GM12878 (cell line): ENCODE measurements around the gene GPC6. TPM values are rescaled to one million over a fixed set of nuclear protein-coding genes. Genes with fewer than 3 reads are reported as not detected.

Experiments
- ATF3 ChIP-seq: IDR thresholded peaks from 2 replicates; pipeline ENCODE4 v1.6.1; 2011; ENCODE audit warnings: low read depth, mild to moderate bottlenecking, low read length, moderate library complexity, borderline replicate concordance; ENCODE audit errors: extremely low read depth
- BRCA1 ChIP-seq: IDR thresholded peaks from 2 replicates; pipeline ENCODE4 v1.6.1; 2011; ENCODE audit warnings: low read depth, low read length, improper control_type of control experiment
- ZNF592 ChIP-seq: fragments of 450-650 bp; IDR thresholded peaks from 2 replicates; pipeline ENCODE4 v1.6.1; 2017; ENCODE audit warnings: mild to moderate bottlenecking, moderate library complexity
- polyA plus RNA-seq, 11 experiments: library from polyadenylated mRNA; depleted of rRNA in 4 of 11; unstranded in 6 of 11; stranded (reverse) in 5 of 11; fragments of >200 nt; fragmentation: Nextera tagmentation in 4 of 11; fragmentation: Illumina TruSeq in 1 of 11; extraction: Ambion mirVana in 4 of 11; extraction: Trizol in 1 of 11; gene quantifications; 1 replicate in 1 of 11; 2 replicates in 10 of 11; pipeline versions ENCODE4 v1.2.1 to v1.2.3, GENCODE V29; 2011 to 2016; ENCODE audit warnings: inconsistent platforms in 2 of 11, missing spikeins in 2 of 11, low read depth in 1 of 11
- total RNA-seq, 4 experiments: library from RNA; depleted of rRNA in 3 of 4; stranded (reverse); fragments of >200 nt in 3 of 4; fragmentation: Illumina TruSeq in 1 of 4; extraction: Trizol in 1 of 4; gene quantifications; 2 replicates each; pipeline versions ENCODE4 v1.2.1 to v1.2.3, GENCODE V29; 2013 to 2021
- TF ChIP-seq, protein P1 (sequence below): IDR thresholded peaks from 2 replicates; pipeline ENCODE4 v1.6.1; 2012; ENCODE audit warnings: improper control_type of control experiment, low read depth, low read length; ENCODE audit not compliant: insufficient replicate concordance

The GPC6 gene
- total and polyA plus RNA-seq, 10 of the 15 experiments (the other 5 are each of a cell fraction or from before 2014, with no cell fraction given), result 0.03 to 0.04 (median 0.03) TPM; not detected in 7

- TF ChIP-seq ZNF592 (no peak), ATF3 (no peak), BRCA1 (no peak)
- TF ChIP-seq, protein P1, sequence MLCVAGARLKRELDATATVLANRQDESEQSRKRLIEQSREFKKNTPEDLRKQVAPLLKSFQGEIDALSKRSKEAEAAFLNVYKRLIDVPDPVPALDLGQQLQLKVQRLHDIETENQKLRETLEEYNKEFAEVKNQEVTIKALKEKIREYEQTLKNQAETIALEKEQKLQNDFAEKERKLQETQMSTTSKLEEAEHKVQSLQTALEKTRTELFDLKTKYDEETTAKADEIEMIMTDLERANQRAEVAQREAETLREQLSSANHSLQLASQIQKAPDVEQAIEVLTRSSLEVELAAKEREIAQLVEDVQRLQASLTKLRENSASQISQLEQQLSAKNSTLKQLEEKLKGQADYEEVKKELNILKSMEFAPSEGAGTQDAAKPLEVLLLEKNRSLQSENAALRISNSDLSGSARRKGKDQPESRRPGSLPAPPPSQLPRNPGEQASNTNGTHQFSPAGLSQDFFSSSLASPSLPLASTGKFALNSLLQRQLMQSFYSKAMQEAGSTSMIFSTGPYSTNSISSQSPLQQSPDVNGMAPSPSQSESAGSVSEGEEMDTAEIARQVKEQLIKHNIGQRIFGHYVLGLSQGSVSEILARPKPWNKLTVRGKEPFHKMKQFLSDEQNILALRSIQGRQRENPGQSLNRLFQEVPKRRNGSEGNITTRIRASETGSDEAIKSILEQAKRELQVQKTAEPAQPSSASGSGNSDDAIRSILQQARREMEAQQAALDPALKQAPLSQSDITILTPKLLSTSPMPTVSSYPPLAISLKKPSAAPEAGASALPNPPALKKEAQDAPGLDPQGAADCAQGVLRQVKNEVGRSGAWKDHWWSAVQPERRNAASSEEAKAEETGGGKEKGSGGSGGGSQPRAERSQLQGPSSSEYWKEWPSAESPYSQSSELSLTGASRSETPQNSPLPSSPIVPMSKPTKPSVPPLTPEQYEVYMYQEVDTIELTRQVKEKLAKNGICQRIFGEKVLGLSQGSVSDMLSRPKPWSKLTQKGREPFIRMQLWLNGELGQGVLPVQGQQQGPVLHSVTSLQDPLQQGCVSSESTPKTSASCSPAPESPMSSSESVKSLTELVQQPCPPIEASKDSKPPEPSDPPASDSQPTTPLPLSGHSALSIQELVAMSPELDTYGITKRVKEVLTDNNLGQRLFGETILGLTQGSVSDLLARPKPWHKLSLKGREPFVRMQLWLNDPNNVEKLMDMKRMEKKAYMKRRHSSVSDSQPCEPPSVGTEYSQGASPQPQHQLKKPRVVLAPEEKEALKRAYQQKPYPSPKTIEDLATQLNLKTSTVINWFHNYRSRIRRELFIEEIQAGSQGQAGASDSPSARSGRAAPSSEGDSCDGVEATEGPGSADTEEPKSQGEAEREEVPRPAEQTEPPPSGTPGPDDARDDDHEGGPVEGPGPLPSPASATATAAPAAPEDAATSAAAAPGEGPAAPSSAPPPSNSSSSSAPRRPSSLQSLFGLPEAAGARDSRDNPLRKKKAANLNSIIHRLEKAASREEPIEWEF, result no peak
Measured at GRCh38 chr13:93460005-93460404, 233.4 kb downstream of the GPC6 start (continued).
